Measurements from ENCODE around the gene KANK2. TPM values are rescaled to one million over a fixed set of nuclear protein-coding genes. Genes with fewer than 3 reads are reported as not detected.

KANK2 gene
- total and polyA plus RNA-seq, 2 of the 13 experiments (the other 11 are each of a cell fraction or from before 2014, with no cell fraction given) = 5.7 to 12.9 TPM

DNA sequence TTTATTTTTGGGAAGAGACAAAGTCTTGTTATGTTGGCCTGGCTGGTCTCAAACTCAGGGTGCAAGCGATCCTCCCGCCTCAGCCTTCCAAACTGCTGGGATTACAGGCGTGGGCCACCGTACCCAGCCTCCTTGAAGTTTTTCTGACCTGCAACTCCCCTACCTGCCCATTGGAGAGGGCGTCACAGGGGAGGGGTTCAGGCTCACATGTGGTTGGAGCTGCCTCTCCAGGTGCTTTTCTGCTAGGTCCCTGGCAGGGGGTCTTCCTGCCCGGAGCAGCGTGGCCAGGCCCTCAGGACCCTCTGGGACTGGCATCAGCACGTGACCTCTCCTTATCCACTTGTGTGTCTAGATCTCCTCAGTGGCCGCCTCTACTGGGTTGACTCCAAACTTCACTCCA is 80.8 kb downstream of the KANK2 start (continued):
- peak; percentile 22 for TF ChIP-seq AGO2 (optimal IDR thresholded peaks at IDR 0.05; ENCODE audit: low read depth, low read length)

- FAIRE-seq (no peak), DNase-seq (ENCODE audit: low spot score) (no peak), ATAC-seq (no peak)
- peaks cover 48 to 85% of the 10 kb centered on the region in 2 experiments for H3K36me3 ChIP-seq (replicated peaks in 1 of 2; ENCODE audit: control insufficient read depth in 1 of 2, insufficient read depth in 2 of 2, low read length in 2 of 2)
- H3K4me1 ChIP-seq (ENCODE audit: insufficient read depth, low read length) = no peaks in the 10 kb centered on the region
- 95% methylated on average over 11 of the region's 11 CpGs for WGBS (ENCODE audit: low lambda C conversion rate)
- ChIA-PET CTCF (ENCODE audit: low intra/inter-chr PET ratio, low total read pairs) (no interaction called here), POLR2A (no interaction called here)
- no peak overlapping the region for H3K4me2 ChIP-seq (ENCODE audit: low read depth, low read length)
- intact Hi-C loops (cut with micrococcal nuclease; ENCODE audit: unreplicated experiment) (no loop called here), in situ Hi-C loops (cut with HindIII; ENCODE audit: extremely low pct_ligation_motif_present, low pct_unique_long_range_greater_than_20kb) (no loop called here)
- no peak overlapping the region for H2AFZ ChIP-seq (ENCODE audit: low read length)
- BruUV-seq (replicated peaks) = no TSS peak
- H3K27ac ChIP-seq (ENCODE audit: extremely low read length, insufficient read depth, low read length) = no peak overlapping the region
- H3K27me3 ChIP-seq (ENCODE audit: control insufficient read depth in 1 of 2, insufficient read depth in 2 of 2, low read length in 2 of 2) = no peaks in the 10 kb centered on the region
- no peak overlapping the region for H3K9ac ChIP-seq (ENCODE audit: insufficient read depth, low read depth, low read length)
- H3K4me3 ChIP-seq (replicated peaks in 1 of 3; ENCODE audit: insufficient read depth in 1 of 3, low read depth in 2 of 3, low read length in 3 of 3) = no peak overlapping the region
- peaks cover 31% of the 10 kb centered on the region for H4K20me1 ChIP-seq (ENCODE audit: insufficient read depth, low read length)
- H3K79me2 ChIP-seq (ENCODE audit: insufficient read depth, low read length) = peaks cover 2% of the 10 kb centered on the region
- H3K9me3 ChIP-seq (ENCODE audit: low read length) = no peaks in the 10 kb centered on the region
- TF ChIP-seq SIX1 (CRISPR knock-in tag; IDR thresholded peaks at IDR 0.05; ENCODE audit: borderline replicate concordance) (no peak), ZFYVE20 (CRISPR knock-in tag; IDR thresholded peaks at IDR 0.05; ENCODE audit: borderline replicate concordance, low read depth) (no peak), ZNF451 (CRISPR knock-in tag; IDR thresholded peaks at IDR 0.05) (no peak), ATF1 (CRISPR knock-in tag; IDR thresholded peaks at IDR 0.05) (no peak), ZNF274 (CRISPR knock-in tag; IDR thresholded peaks at IDR 0.05) (no peak), DBP (CRISPR knock-in tag; IDR thresholded peaks at IDR 0.05; ENCODE audit: not compliant biosample characterization) (no peak), ZNF704 (CRISPR knock-in tag; IDR thresholded peaks at IDR 0.05; ENCODE audit: borderline replicate concordance) (no peak), RBM22 (optimal IDR thresholded peaks at IDR 0.05; ENCODE audit: low read length) (peak; percentile 51), ZNF749 (CRISPR knock-in tag; IDR thresholded peaks at IDR 0.05; ENCODE audit: borderline replicate concordance) (no peak), IRF2 (CRISPR knock-in tag; IDR thresholded peaks at IDR 0.05) (no peak), ZNF589 (CRISPR knock-in tag; conservative IDR thresholded peaks at IDR 0.05) (no peak), ZNF550 (CRISPR knock-in tag; IDR thresholded peaks at IDR 0.05; ENCODE audit: borderline replicate concordance) (no peak), ZNF12 (CRISPR knock-in tag; IDR thresholded peaks at IDR 0.05) (no peak), HOXA3 (CRISPR knock-in tag; IDR thresholded peaks at IDR 0.05) (no peak), AGO2 (optimal IDR thresholded peaks at IDR 0.05; ENCODE audit: low read depth, low read length) (peak; percentile 11), HOXA9 (CRISPR knock-in tag; IDR thresholded peaks at IDR 0.05; ENCODE audit: borderline replicate concordance) (0 out of 2 replicates have a peak, but pooled peaks have one; percentile 17), ZNF670 (CRISPR knock-in tag; IDR thresholded peaks at IDR 0.05; ENCODE audit: borderline replicate concordance) (no peak)
- TF ChIP-seq, protein P1, sequence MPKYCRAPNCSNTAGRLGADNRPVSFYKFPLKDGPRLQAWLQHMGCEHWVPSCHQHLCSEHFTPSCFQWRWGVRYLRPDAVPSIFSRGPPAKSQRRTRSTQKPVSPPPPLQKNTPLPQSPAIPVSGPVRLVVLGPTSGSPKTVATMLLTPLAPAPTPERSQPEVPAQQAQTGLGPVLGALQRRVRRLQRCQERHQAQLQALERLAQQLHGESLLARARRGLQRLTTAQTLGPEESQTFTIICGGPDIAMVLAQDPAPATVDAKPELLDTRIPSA (CRISPR knock-in tag; IDR thresholded peaks at IDR 0.05; ENCODE audit: borderline replicate concordance) = no peak
These were observed 81.4 kb downstream of the KANK2 start for GRCh38 chr19:11115895-11116446.

Measured in HepG2 (cell line).